ENCODE measurements around the gene ZNF576.
"Not testable (repeated sequence)": the region's sequence is repeated elsewhere in the genome, so short reads cannot be mapped to it uniquely, and the experiment has no call there.

ZNF576 gene

DNA sequence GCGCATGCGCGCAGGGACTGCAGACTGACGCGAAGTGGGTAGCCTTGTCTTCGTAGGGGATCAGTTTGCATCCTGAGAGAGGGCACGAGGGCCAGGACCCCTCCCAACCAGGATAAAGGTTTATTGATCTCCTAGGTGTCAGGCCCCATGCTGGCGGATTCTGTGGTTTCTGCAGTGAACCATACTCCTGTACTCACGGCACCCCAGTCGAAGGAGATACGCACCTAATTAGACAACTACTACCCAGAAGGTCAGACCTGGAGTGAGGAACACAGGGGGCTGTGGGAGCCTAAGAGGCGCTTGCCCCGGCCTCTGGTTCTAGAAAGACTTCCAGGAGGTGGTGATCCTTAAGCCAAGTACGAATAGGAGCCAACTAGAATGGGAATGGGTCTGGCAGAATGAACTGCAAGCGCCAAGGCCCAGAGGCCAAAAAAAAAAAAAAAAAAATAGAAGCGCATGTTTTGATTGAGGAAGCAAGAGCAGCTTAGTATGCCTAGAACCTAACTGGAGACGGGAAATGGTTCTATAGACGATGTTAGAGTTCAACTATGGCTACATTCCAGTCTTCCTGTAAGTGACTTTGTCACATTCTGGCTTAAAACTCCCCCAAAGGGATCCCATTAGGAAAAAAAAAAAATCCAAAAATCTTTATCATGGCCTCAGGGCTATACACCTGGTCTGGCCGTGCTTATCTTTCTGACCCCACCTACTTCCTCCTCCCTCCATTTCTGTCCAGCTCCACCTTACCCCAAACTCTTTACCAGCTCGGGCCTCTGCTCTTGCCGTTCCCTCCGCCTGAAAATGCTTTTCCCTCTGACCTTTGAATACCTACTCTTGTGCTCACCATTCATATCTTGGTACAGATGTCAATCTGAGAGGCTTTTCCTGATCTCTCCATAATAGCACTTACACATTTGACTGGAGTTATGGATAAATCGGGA lies 23.9 kb downstream of the ZNF576 start:
- no peak for TF ChIP-seq GATA1 (IDR thresholded peaks at IDR 0.05; ENCODE audit: low read depth, low read length)
- TF ChIP-seq POLR2A (IDR thresholded peaks at IDR 0.05; ENCODE audit: low read length) = no peak
- DNase-seq = no peak

GRCh38 chr19:43622070-43622469 lies 25.7 kb downstream of the ZNF576 start:
- DNase-seq = no peak
- no peak for TF ChIP-seq POLR2A (IDR thresholded peaks at IDR 0.05; ENCODE audit: low read length)
- TF ChIP-seq GATA1 (IDR thresholded peaks at IDR 0.05; ENCODE audit: low read depth, low read length) = no peak

DNA sequence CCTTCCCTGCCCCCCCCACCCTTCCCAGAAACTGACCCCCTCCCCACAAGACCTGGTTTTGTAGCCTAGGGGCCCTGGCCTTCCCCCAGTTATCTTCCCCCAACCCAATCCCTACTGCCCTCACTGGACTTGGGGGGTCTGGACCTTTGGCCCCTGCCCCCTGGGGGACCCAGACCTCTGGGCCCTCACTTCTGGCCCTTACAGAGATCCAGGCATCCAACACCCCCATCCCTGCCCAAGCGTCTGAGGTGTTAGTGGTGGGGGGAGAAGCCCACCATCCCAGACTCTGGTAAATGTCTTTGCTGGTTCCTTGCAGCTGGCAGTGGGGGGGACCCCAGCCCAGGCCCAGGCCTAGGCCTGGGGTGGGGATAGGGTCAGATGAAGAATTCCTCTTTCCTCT lies 26.6 kb downstream of the ZNF576 start:
- no peak for TF ChIP-seq GATA1 (IDR thresholded peaks at IDR 0.05; ENCODE audit: low read depth, low read length)
- TF ChIP-seq POLR2A (IDR thresholded peaks at IDR 0.05; ENCODE audit: low read length) = no peak
- DNase-seq = no peak

GRCh38 chr19:43623889-43624670 lies 27.7 kb downstream of the ZNF576 start:
- TF ChIP-seq POLR2A (IDR thresholded peaks at IDR 0.05; ENCODE audit: low read length) = no peak
- TF ChIP-seq GATA1 (IDR thresholded peaks at IDR 0.05; ENCODE audit: low read depth, low read length) = no peak
- DNase-seq = no peak

DNA sequence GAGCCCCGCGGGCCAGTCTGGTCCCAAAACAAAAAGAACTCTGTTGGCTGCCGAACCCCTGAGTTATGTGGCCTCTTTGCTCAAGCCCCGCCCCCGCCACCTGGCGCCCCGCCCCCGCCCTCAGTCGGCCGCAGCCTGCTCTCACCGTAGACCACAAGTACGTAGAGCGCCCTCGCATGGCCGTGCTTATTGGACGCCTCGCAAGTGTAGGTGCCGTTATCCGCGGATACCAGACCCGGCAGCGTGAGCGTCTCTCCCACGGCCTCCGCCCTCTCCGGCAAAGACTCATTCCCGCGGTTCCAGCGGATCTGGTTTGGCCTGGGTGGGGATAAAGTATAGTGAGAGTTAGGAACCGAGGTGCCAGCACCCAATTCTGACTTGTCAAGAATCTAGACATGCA lies 28.5 kb downstream of the ZNF576 start:
- peak; percentile 90 to 91 for DNase-seq
- TF ChIP-seq POLR2A (IDR thresholded peaks at IDR 0.05; ENCODE audit: low read length) = no peak
- TF ChIP-seq GATA1 (IDR thresholded peaks at IDR 0.05; ENCODE audit: low read depth, low read length) = no peak

- TF ChIP-seq GATA1 (IDR thresholded peaks at IDR 0.05; ENCODE audit: low read depth, low read length) = no peak
- no peak for TF ChIP-seq POLR2A (IDR thresholded peaks at IDR 0.05; ENCODE audit: low read length)
- peak; percentile 38 to 50 for DNase-seq
These were observed 29.7 kb downstream of the ZNF576 start for GRCh38 chr19:43625918-43626579.

- no peak for DNase-seq
- TF ChIP-seq GATA1 (IDR thresholded peaks at IDR 0.05; ENCODE audit: low read depth, low read length) = no peak
- no peak for TF ChIP-seq POLR2A (IDR thresholded peaks at IDR 0.05; ENCODE audit: low read length)
These were observed 30.4 kb downstream of the ZNF576 start for GRCh38 chr19:43626838-43627237.

DNA sequence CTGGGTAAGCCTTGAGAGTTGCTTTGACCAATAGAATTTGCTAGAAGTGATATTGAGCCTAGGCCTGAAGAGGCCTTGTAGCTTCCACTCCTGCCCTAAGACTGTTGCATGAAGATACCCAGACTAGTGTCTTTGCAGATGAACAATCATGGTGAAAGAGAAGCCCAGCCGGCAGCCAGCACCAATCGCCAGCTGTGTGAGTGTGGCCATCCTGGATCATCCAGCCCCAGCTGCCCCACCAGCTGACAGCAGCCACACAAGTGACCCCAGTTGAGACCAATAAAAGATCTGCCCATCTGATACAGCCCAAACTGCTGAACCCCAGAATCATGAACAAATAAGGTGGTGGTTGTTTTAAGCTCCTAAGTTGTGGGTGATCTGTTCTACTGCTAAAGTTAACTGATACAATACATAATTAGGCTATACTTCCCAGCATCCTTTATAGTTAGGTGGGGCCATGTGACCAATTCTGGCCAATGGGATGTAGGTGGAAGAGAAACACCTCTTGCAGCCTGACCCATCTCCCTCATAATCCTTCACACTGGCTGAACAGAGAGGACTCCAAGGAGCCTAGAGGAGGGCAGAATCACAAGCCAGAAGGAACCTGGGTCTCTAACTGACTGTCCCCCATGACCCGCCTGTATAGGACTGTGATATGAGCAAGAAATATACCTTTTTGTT lies 32.4 kb downstream of the ZNF576 start:
- TF ChIP-seq POLR2A (IDR thresholded peaks at IDR 0.05; ENCODE audit: low read length) (no peak), GATA1 (IDR thresholded peaks at IDR 0.05; ENCODE audit: low read depth, low read length) (no peak)
- no peak for DNase-seq

GRCh38 chr19:43631491-43631890 lies 35.1 kb downstream of the ZNF576 start:
- no peak for DNase-seq
- TF ChIP-seq POLR2A (IDR thresholded peaks at IDR 0.05; ENCODE audit: low read length) = no peak
- TF ChIP-seq GATA1 (IDR thresholded peaks at IDR 0.05; ENCODE audit: low read depth, low read length) = no peak

- TF ChIP-seq POLR2A (IDR thresholded peaks at IDR 0.05; ENCODE audit: low read length) = no peak
- TF ChIP-seq GATA1 (IDR thresholded peaks at IDR 0.05; ENCODE audit: low read depth, low read length) = no peak
- DNase-seq = no peak
These were observed 37.1 kb downstream of the ZNF576 start for GRCh38 chr19:43633520-43633919.

DNA sequence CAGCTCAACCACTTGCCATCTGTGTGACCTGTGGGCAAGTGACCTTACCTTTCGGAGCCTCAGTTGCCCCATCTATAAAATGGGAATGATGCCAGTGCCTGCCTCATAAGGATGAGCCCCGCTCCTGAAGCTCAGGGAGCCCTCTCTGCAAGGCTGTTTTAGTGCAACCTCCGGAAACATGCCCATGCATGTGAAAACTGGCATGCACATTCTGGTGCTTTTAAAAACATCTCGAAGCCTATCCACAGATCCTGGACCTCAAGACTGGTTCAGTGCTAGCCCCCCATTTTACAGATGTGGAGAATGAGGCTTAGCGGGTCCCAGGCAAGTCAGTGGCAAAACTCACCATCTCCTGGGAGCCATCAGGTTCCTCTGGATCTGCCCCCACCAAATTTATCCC lies 37.7 kb downstream of the ZNF576 start:
- no peak for DNase-seq
- TF ChIP-seq GATA1 (IDR thresholded peaks at IDR 0.05; ENCODE audit: low read depth, low read length) = no peak

GRCh38 chr19:43634506-43634871 lies 38.1 kb downstream of the ZNF576 start:
- no peak for DNase-seq
- TF ChIP-seq POLR2A (IDR thresholded peaks at IDR 0.05; ENCODE audit: low read length) (no peak), GATA1 (IDR thresholded peaks at IDR 0.05; ENCODE audit: low read depth, low read length) (no peak)

DNA sequence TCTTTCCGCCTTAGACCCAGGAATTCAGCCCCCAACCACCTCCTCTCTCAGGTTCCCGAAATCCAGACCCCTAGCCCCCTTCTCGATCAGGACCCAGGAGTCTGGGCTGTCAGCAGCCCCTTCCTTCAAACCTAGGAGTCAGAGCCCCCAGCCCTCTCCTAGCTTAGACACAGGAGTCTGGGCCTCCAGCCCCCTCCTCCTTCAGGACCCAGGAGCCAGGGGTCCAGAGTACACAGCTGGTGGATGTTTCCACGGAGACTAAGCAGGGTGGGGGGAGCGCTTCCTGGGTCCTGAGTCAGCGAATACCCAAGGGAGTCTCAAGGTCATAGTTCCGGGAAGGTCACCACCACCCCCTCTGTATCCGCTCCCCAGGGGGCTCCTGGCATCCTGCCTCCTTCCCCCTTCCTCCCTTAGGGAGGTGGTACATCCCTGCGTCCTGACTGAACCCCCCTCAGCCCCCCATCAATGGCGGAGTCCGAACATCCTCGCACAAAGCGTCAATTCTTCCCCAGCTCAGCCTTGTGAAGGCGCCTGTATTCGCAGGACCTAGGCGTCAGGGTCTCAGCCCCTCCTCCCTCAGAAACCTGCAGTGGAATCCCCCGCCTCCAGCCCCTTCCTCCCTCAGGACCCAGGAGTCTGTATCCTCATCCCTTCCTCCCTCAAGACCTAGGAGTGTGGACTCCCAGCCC lies 38.6 kb downstream of the ZNF576 start:
- no peak for TF ChIP-seq GATA1 (IDR thresholded peaks at IDR 0.05; ENCODE audit: low read depth, low read length)
- TF ChIP-seq POLR2A (IDR thresholded peaks at IDR 0.05; ENCODE audit: low read length) = no peak
- DNase-seq = no peak

GRCh38 chr19:43635561-43635940 lies 39.2 kb downstream of the ZNF576 start:
- not testable (repeated sequence) for DNase-seq
